Measurements from ENCODE around the gene BBLN.

Gene BBLN

DNA sequence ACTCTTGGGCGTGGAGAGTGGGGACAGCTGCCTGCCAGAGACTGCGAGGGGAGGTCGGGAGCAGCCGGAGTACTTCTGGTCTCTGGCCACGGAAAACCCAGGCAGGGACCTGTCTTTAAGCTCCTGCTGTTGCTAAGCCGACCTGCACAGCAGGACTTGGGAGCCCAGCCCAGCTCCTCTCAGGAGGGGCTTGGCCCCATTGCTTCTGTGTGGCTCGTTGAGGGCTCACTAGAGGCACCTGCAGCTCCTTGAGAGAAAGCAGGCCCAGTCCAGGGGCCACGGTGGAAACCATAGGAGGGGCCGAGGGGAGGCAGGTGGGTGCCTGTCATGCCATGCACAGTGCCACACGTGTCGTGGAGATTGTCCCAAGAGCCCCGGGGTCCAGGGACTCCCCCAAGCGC lies 14.1 kb upstream of the BBLN start:
- DNase-seq = no peak

DNA sequence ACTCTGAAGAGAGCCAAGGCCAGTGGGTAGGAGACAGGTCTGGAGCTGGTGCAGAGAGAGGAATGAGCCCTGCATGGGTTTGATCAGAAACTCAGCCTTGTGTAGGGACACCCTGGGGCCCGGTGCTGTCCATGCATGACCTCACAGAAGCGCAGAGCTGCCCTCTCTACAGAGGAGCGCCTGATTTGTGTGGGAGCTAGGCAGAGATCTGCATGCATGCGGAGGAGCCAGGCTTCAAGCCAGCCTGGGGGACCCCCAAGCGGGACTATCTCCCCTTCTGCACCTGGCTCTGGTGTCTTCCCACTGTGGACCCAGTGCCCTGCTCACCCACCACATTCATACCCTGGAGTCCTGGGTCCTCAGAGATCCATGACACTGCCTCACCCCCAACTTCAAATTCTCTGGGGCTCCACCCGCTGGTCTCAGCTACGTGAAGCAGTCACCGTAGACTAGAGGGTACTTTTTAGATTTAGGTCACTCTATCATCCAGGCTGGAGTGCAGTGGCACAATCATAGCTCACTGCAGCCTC lies 13.4 kb upstream of the BBLN start:
- no peak for DNase-seq

- DNase-seq = no peak
These were observed 11.5 kb upstream of the BBLN start for GRCh38 chr9:128148509-128149000.

DNA sequence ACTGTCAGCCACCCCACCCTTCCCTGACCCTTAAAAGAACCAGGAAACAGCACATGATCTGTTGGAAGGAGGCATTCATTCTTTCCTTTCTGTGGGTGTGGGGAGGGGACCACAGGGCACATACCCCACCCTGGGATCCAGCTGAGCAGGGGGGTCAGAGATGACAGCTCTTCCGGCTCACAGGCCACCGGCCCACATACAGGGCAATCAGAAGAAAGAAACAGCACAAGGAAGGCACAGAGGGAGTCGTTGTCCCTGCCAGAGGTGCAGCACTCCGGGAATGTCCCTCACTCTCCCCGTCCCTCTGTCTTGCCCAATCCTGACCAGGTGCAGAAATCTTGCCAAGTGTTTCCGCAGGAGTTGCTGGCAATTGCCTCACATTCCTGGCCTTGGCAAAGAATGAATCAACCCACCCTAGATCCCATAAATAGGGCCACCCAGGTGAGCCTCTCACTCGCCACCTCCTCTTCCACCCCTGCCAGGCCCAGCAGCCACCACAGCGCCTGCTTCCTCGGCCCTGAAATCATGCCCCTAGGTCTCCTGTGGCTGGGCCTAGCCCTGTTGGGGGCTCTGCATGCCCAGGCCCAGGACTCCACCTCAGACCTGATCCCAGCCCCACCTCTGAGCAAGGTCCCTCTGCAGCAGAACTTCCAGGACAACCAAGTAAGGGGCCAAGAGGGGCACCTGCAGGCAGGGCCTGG lies 10.9 kb upstream of the BBLN start, which contains the start of gene LCN2:
Gene LCN2 (plus strand): TSS at position 453 of the 701 bp plus-strand sequence. CDS start 73 bp downstream, at position 526.
- DNase-seq = no peak

DNA sequence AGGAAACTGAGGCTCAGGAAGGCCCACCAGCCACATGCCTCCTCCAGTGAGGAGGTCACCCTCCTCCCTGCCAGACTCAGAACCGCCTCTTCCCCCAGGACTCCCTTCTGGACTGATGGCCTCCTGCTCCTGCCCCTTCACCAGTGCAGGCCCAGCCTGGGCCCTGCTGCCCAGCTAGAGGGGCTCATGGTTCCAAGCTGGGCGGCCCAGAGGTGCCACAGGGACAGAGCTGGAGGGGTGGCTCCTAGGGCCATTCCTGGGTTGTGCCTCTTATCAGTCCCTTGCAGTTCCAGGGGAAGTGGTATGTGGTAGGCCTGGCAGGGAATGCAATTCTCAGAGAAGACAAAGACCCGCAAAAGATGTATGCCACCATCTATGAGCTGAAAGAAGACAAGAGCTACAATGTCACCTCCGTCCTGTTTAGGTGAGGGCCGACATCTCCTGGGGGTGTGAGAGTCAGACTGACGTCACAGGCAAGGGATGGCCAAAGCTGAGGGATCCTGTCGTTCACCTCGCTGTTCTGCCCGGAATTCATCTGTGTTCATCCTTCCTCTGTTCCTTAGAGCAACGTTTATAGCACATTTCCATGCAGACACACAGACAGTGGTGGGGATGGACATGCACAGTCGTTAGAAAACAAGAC lies 10.0 kb upstream of the BBLN start:
- no peak for DNase-seq

- no peak for DNase-seq
These were observed 9.3 kb upstream of the BBLN start for GRCh38 chr9:128150594-128151308.

- DNase-seq = no peak
These were observed 8.5 kb upstream of the BBLN start for GRCh38 chr9:128151309-128152132.

GRCh38 chr9:128152133-128153059 lies 7.7 kb upstream of the BBLN start:
- no peak for DNase-seq

- no peak for DNase-seq
These were observed 6.8 kb upstream of the BBLN start for GRCh38 chr9:128153060-128153946.

DNA sequence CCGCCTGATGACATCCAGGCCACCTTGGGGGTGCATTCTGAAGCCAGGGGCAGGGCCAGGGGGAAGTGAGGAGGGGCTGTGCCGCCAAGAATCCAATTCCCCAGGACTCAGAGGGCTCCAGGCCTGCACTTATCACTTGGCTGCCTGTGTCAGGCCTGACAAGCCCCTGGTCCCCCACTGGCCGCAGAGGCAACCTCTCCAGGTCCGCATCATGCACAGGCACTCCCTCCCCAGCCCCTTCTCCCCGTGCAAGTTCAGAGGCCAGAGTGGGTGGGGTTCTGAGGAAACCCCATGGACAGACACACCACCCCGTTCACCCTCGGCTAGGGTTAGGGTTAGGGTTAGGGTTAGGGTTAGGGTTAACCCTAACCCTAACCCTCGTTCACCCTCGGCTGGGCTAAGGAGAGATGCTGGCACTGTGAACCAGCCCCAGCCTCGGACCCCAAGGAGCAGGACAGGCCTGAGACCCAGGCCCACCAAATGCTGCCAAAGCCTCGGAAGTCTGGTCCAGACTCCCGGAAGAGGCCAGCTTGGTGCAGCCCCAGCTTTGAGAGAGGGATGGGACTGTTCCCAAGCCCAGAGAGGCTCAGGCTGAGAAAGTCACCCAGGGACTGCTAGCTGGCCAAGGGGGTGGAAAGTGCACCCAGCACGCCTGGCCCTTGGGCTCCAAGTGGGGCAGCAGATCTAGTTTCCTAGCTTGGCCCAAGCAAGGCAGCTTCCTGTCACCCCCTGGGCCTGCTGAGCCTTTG lies 5.9 kb upstream of the BBLN start:
- DNase-seq = no peak

GRCh38 chr9:128155736-128156500 lies 4.1 kb upstream of the BBLN start:
- DNase-seq = no peak

DNA sequence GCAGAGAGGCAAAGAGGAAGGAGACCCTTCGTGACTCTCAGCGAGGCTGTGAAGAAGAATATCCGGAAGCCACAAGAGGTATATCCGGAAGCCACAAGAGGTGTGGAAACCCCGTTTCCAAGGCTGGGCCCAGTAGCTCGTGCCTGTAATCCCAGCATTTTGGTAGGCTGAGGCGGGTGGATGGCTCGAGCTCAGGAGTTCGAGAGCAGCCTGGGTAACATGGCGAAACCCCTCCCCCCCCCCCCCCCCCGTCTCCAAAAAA lies 612 bp upstream of the BBLN start:
- DNase-seq = peak; percentile 66

GRCh38 chr9:128160603-128160987 lies 530 bp downstream of the BBLN start:
- DNase-seq = peak; percentile 80

- DNase-seq = no peak
These were observed 1.3 kb downstream of the BBLN start for GRCh38 chr9:128161215-128161902.

- DNase-seq = no peak
These were observed 2.4 kb downstream of the BBLN start for GRCh38 chr9:128162215-128163026.

- DNase-seq = no peak
These were observed 3.0 kb downstream of the BBLN start for GRCh38 chr9:128163027-128163515.

DNA sequence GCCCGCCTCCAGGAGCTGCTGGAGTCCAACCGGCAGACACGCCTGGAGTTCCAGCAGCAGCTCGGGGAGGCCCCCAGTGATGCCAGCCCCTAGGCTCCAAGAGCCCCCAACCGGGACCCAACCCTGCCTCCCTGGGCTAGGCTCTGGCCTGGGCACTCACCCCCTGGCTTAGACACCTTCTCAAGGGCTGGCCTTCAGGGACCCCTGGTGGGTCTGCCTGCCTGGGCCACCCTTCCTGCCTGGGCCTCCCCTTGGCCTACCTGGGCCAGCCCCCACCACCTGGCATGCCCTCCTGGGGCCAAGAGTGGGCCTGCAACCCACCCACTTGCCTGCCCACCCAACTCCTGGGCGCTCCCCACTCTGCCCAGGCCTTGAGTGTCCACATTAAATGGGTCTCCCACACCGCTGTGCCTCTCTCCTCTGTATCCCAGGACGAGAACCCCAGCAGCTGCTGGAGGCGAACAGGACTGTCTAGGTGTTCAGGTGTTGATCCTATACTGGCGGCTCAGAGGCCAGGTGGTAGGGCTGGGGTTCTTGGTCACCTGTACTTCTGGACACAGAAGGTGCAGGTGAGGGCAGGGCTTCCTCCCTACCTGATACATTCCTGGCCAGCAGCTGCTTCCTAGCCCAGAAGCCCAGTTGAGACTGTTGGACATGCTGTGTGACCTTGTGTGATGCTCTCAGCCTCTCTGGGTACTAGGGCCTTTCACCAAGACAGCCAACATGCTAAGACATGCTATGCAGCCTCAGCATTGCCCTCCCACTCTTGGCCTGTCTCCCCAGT lies 3.6 kb downstream of the BBLN start:
- no peak for DNase-seq

Data from activated CD8-positive, alpha-beta memory T cell treated with anti-CD3 and anti-CD28 coated beads, Interleukin-2, amount 50 U/mL, for 48 hours (primary cell).